ENCODE data around the gene KRTAP3-3. TPM values are rescaled to one million over a fixed set of nuclear protein-coding genes. Genes with fewer than 3 reads are reported as not detected.

The KRTAP3-3 gene
- total RNA-seq, 1 experiment from 2014 or later, result not detected

DNA sequence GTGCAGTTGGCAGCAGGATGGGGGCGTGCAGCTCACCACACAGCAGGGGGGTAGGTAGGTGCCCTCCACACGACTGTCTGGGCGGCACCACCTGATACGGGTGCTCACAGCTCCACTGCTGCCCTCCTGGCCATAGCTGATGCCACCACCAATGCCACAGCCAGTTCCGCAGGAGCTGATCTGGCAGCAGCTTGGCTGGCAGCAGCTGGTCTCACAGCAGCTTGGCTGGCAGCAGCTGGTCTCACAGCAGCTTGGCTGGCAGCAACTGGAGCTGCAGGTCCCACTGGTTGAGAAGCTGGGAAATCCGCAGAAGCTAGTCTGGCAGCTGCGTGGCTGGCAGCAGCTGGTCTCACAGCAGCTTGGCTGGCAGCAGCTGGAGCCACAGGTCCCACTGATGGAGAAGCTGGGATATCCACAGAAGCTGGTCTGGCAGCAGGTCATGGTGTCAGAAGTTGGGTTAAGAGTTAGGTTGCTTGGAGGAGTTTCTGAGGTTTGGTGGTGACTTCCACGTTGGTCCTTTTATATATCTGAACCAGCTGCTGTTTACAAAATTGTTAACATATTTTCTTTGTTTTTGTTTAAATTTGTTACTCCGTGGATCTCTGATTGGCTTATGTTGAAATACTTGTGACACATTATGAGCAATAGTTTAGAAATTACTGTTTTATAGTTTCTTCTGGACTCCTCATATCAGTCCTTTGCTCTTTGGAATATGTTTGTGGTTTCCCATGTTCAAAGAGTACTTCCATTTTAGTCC is 32.9 kb upstream of the KRTAP3-3 start, which contains the start of gene KRTAP1-5 (continued):
- no peak for TF ChIP-seq ZNF396 (CRISPR knock-in tag; IDR thresholded peaks at IDR 0.05; ENCODE audit: borderline replicate concordance)
- TF ChIP-seq FOXP1 (CRISPR knock-in tag; IDR thresholded peaks at IDR 0.05; ENCODE audit: borderline replicate concordance), result no peak
- TF ChIP-seq MYBL2 (CRISPR knock-in tag; IDR thresholded peaks at IDR 0.05), result no peak
- TF ChIP-seq RORB (CRISPR knock-in tag; IDR thresholded peaks at IDR 0.05), result no peak
- TF ChIP-seq USF1 (CRISPR knock-in tag; IDR thresholded peaks at IDR 0.05), result no peak
- TF ChIP-seq NFE2L1 (CRISPR knock-in tag; IDR thresholded peaks at IDR 0.05), result no peak

- H3K9me3 Mint-ChIP-seq, result peaks cover 13% of the 10 kb centered on the region
- no peak for TF ChIP-seq ATF1 (CRISPR knock-in tag; IDR thresholded peaks at IDR 0.05)
- no peak for TF ChIP-seq TCF7 (CRISPR knock-in tag; IDR thresholded peaks at IDR 0.05; ENCODE audit: low read depth)
- TF ChIP-seq FOXK1 (CRISPR knock-in tag; IDR thresholded peaks at IDR 0.05), result no peak
- TF ChIP-seq ZNF317 (CRISPR knock-in tag; IDR thresholded peaks at IDR 0.05; ENCODE audit: borderline replicate concordance, low read depth), result no peak
- TF ChIP-seq IRF2 (CRISPR knock-in tag; IDR thresholded peaks at IDR 0.05; ENCODE audit: borderline replicate concordance, low read depth), result no peak
- TF ChIP-seq ZNF423 (CRISPR knock-in tag; IDR thresholded peaks at IDR 0.05), result no peak
- no peak for TF ChIP-seq HMGXB4 (CRISPR knock-in tag; IDR thresholded peaks at IDR 0.05)
- TF ChIP-seq SMAD3 (CRISPR knock-in tag; IDR thresholded peaks at IDR 0.05; ENCODE audit: borderline replicate concordance), result no peak
- TF ChIP-seq, protein P1, sequence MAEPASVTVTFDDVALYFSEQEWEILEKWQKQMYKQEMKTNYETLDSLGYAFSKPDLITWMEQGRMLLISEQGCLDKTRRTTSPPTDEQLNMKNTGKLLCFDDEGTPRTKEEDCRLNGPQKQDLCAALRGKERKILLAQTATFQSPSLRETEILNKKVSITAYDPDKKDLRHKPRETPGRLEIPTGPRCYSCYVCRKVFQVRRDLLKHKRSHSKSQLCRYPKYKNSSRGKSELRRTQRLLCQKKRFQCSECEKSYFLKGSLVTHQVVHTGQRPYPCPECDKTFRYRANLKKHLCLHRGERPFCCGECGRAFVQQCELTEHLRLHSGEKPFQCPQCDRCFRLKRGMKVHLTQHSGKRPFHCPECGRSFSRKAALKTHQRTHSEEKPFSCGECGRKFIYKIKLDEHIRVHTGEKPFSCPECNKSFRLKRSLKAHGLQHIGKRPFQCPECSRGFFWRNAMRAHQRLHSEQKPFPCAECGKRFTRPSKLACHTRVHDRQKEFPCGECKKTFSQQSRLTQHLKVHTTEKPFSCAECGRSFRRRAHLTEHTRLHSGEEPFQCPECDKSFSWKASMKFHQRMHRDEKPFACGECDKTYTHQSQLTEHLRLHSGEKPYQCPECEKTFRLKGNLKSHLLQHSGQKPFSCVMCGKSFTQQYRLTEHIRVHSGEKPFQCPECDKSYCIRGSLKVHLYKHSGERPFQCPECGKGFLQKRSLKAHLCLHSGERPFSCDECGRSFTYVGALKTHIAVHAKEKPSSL (CRISPR knock-in tag; conservative IDR thresholded peaks at IDR 0.05), result no peak
- TF ChIP-seq OVOL2 (CRISPR knock-in tag; IDR thresholded peaks at IDR 0.05; ENCODE audit: borderline replicate concordance), result no peak
- TF ChIP-seq SMAD4 (CRISPR knock-in tag; IDR thresholded peaks at IDR 0.05), result no peak
- TF ChIP-seq ELF4 (CRISPR knock-in tag; IDR thresholded peaks at IDR 0.05; ENCODE audit: low read depth), result no peak
- no peak for TF ChIP-seq NR2C2 (CRISPR knock-in tag; IDR thresholded peaks at IDR 0.05)
- TF ChIP-seq ZNF396 (CRISPR knock-in tag; IDR thresholded peaks at IDR 0.05; ENCODE audit: borderline replicate concordance), result no peak
- TF ChIP-seq, protein P2, sequence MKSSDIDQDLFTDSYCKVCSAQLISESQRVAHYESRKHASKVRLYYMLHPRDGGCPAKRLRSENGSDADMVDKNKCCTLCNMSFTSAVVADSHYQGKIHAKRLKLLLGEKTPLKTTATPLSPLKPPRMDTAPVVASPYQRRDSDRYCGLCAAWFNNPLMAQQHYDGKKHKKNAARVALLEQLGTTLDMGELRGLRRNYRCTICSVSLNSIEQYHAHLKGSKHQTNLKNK (CRISPR knock-in tag; IDR thresholded peaks at IDR 0.05), result no peak
- no peak for TF ChIP-seq ZNF121 (CRISPR knock-in tag; IDR thresholded peaks at IDR 0.05)
- no peak overlapping the region for H3K27ac Mint-ChIP-seq
- DNase-seq (ENCODE audit: low spot score) (no peak), ATAC-seq (no peak)
- H3K4me1 Mint-ChIP-seq, result no peaks in the 10 kb centered on the region
- no peaks in the 10 kb centered on the region for H3K27me3 Mint-ChIP-seq (ENCODE audit: low read depth)
- POLR2A ChIA-PET, result no interaction called here
- H3K4me3 Mint-ChIP-seq, result no peak overlapping the region
- no peaks in the 10 kb centered on the region for H3K36me3 Mint-ChIP-seq
- CTCF ChIA-PET, result interaction anchor here (1.5 kb wide), 1 partner anchor 161 kb away, joined by 3 read pairs; no protein-coding TSS in a partner anchor
These were observed 30.7 kb upstream of the KRTAP3-3 start for GRCh38 chr17:41024697-41025096.

Data from WTC11 (cell line).